Activated CD8-positive, alpha-beta memory T cell treated with anti-CD3 and anti-CD28 coated beads, Interleukin-2, amount 50 U/mL, for 48 hours (primary cell): ENCODE data around the gene CPVL.

ENCODE experiments used
- DNase-seq: peaks from one replicate; pipeline ENCODE4 v3.0.0-alpha.2; 2020

CPVL gene

DNA sequence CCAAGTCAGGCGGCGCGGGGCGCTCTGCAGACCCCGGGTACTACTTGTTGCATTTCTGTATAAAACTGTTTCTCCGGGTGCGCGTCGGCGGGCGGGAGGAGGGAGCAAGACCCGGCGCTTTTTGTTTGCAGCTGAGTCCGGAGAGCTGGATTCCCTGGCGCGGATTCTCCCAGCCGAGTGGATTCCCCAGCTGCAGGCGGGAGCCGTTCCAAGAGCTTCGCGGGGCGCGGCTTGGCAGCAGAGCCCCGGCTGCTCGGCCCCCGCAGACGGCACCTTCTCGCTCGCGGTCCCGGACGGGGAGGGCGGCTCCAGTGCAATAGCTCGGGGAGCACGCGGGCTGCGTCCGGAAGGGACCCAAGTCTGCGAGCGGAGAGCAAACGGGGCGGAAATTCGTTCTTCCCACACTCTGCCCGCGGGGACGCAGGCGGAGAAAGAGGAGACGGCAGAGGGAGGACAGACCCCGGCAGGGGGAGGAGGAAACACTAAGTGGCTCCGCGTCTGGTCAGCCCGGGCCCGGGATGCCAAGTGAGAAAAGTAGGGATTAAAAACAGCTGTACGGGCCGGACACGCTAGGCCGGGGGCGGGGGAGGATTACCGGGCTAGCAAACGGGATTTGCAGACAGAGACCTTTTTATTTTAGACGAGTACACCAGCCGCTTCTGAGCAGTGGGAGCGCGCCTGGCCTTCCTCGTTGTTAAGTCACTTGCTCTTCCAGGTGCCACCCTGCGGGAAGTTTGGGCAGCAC is 187.9 kb downstream of the CPVL start, which contains the start of gene TRIL:
TRIL (minus strand) TSS at position 96 of the 745 bp plus-strand sequence. CDS start 284 bp downstream, outside the sequence.
- DNase-seq = no peak

GRCh38 chr7:28957751-28958234 is 188.5 kb downstream of the CPVL start:
- no peak for DNase-seq

DNA sequence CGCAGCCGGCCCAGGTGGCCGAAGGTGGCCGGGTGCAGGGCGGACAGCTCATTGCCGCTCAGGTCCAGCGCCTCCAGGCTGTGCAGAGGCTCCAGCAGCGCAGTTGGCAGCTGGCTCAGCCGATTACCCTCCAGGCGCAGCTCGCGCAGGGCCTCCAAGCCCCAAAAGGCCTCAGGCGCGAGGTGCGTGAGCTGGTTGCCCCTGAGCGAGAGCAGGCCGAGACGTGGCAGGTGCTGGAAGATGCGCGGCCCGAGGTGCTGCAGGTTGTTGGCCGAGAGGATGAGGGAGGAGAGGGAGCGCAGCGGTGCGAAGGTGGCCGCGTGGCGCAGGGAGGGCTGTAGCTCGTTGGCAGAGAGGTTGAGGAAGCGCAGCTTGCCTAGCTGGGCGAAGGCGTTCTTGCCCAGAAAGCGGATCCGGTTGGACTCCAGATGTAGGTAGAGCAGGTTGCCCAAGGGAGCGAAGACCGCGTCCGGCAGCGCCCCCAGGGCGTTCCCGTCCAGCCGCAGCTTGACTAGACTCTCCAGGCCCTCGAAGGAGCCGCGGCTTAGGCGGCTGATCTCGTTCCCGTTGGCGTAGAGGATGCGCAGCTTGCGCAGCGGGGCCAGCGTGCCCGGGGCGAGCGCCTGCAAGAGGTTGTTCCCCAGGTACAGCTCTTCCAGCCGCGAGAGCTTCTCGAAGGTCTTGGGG is 189.1 kb downstream of the CPVL start:
- DNase-seq = peak; percentile 56

- DNase-seq = peak; percentile 57
Observed at GRCh38 chr7:28956608-28957063, 189.7 kb downstream of the CPVL start.

- DNase-seq = peak; percentile 67
Observed at GRCh38 chr7:28955718-28956607, 190.4 kb downstream of the CPVL start.

GRCh38 chr7:28955356-28955717 is 191.0 kb downstream of the CPVL start:
- DNase-seq = no peak

- DNase-seq = no peak
Observed at GRCh38 chr7:28954946-28955345, 191.4 kb downstream of the CPVL start.

GRCh38 chr7:28954471-28954870 is 191.9 kb downstream of the CPVL start:
- no peak for DNase-seq

- DNase-seq = no peak
Observed at GRCh38 chr7:28953633-28954032, 192.7 kb downstream of the CPVL start.
